Measurements from ENCODE around the gene RAB36.

DNA sequence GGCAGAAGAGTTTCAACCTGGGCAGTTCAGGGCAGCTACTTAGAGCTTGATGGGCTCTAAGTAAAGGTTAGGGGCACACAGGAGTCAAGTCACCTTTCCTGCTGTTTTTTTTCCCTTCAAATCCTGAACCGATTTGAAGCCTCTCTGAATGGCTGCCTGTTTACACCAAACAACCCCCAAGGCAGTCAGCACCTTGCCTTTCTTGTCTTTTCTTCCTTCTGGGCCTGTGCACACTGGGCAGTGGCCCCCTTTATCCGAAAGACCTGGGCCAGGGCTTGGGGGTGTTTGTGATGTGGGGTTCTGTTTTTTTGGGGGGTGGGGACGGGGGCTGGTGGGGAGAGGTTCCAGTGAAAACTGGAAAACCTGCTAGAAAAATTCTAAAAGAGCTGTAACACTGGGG, 7.8 kb upstream of the RAB36 start:
- TF ChIP-seq POLR2A (IDR thresholded peaks at IDR 0.05; ENCODE audit: extremely low read depth, insufficient read length) (no peak), MYC (IDR thresholded peaks at IDR 0.05; ENCODE audit: low read depth, low read length) (no peak)
- TF ChIP-seq, protein P1, sequence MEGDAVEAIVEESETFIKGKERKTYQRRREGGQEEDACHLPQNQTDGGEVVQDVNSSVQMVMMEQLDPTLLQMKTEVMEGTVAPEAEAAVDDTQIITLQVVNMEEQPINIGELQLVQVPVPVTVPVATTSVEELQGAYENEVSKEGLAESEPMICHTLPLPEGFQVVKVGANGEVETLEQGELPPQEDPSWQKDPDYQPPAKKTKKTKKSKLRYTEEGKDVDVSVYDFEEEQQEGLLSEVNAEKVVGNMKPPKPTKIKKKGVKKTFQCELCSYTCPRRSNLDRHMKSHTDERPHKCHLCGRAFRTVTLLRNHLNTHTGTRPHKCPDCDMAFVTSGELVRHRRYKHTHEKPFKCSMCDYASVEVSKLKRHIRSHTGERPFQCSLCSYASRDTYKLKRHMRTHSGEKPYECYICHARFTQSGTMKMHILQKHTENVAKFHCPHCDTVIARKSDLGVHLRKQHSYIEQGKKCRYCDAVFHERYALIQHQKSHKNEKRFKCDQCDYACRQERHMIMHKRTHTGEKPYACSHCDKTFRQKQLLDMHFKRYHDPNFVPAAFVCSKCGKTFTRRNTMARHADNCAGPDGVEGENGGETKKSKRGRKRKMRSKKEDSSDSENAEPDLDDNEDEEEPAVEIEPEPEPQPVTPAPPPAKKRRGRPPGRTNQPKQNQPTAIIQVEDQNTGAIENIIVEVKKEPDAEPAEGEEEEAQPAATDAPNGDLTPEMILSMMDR (IDR thresholded peaks at IDR 0.05; ENCODE audit: low read depth, low read length), result no peak
